Parathyroid adenoma (tissue), 2 donors: ENCODE data around the gene HS3ST2.

Experiments
- H2AFZ ChIP-seq: fragments of 300-600 bp; sonication (generic); one replicate; pipeline ENCODE4 v1.7.0; 2017; ENCODE audit warnings: antibody characterized with exemption, mild to moderate bottlenecking
- H3K27ac ChIP-seq: fragments of 300-600 bp; sonication (generic); one replicate; pipeline ENCODE4 v1.7.0; 2017
- H3K27me3 ChIP-seq: fragments of 300-600 bp; sonication (generic); one replicate; pipeline ENCODE4 v1.7.0; 2017; ENCODE audit warnings: low read length; ENCODE audit not compliant: control insufficient read depth, insufficient read depth
- H3K36me3 ChIP-seq: fragments of 300-600 bp; sonication (generic); one replicate; pipeline ENCODE4 v1.7.0; 2017; ENCODE audit warnings: low read length; ENCODE audit not compliant: control insufficient read depth, insufficient read depth
- H3K4me1 ChIP-seq: fragments of 300-600 bp; sonication (generic); one replicate; pipeline ENCODE4 v1.7.0; 2017; ENCODE audit warnings: control low read depth
- H3K4me2 ChIP-seq: fragments of 300-600 bp; sonication (generic); one replicate; pipeline ENCODE4 v1.7.0; 2017; ENCODE audit warnings: low read length
- H3K4me3 ChIP-seq: fragments of 300-600 bp; sonication (generic); one replicate; pipeline ENCODE4 v1.7.0; 2017; ENCODE audit warnings: low read depth, low read length
- H3K79me2 ChIP-seq: fragments of 300-600 bp; sonication (generic); one replicate; pipeline ENCODE4 v1.7.0; 2017; ENCODE audit warnings: control low read depth
- H3K9ac ChIP-seq: fragments of 300-600 bp; sonication (generic); one replicate; pipeline ENCODE4 v1.7.0; 2017; ENCODE audit warnings: mild to moderate bottlenecking
- H3K9me3 ChIP-seq: fragments of 300-600 bp; sonication (generic); one replicate; pipeline ENCODE4 v1.7.0; 2017; ENCODE audit warnings: low read length; ENCODE audit not compliant: control insufficient read depth
- CTCF ChIP-seq: fragments of 300-600 bp; sonication (generic); IDR thresholded peaks from one replicate; pipeline ENCODE4 v1.7.0; 2017; ENCODE audit warnings: antibody characterized with exemption, mild to moderate bottlenecking
- donor health status: primary hyperparathyroidism.

Gene HS3ST2

GRCh38 chr16:22771551-22771950 is 42.4 kb upstream of the HS3ST2 start:
- no peak overlapping the region for H2AFZ ChIP-seq
- H3K4me2 ChIP-seq: no peak overlapping the region
- H3K36me3 ChIP-seq: no peaks in the 10 kb centered on the region
- H3K27ac ChIP-seq: no peak overlapping the region
- no peaks in the 10 kb centered on the region for H3K27me3 ChIP-seq
- no peak overlapping the region for H3K4me3 ChIP-seq
- H3K9ac ChIP-seq: no peak overlapping the region
- TF ChIP-seq CTCF: no peak
- H3K4me1 ChIP-seq: no peaks in the 10 kb centered on the region
- H3K79me2 ChIP-seq: no peaks in the 10 kb centered on the region
- no peaks in the 10 kb centered on the region for H3K9me3 ChIP-seq

GRCh38 chr16:22775220-22775922 is 38.6 kb upstream of the HS3ST2 start:
- Histone ChIP-seq H2AFZ (no peak overlapping the region), H3K27me3 (no peaks in the 10 kb centered on the region), H3K4me3 (no peak overlapping the region), H3K36me3 (no peaks in the 10 kb centered on the region), H3K27ac (no peak overlapping the region), H3K4me1 (no peaks in the 10 kb centered on the region), H3K9me3 (no peaks in the 10 kb centered on the region), H3K9ac (no peak overlapping the region), H3K4me2 (no peak overlapping the region), H3K79me2 (no peaks in the 10 kb centered on the region)
- no peak for TF ChIP-seq CTCF

- Histone ChIP-seq H3K4me2 (no peak overlapping the region), H3K9ac (no peak overlapping the region), H3K4me1 (peaks cover 8% of the 10 kb centered on the region), H3K4me3 (no peak overlapping the region), H3K79me2 (no peaks in the 10 kb centered on the region), H2AFZ (no peak overlapping the region), H3K36me3 (no peaks in the 10 kb centered on the region), H3K27me3 (no peaks in the 10 kb centered on the region), H3K9me3 (no peaks in the 10 kb centered on the region), H3K27ac (no peak overlapping the region)
- no peak for TF ChIP-seq CTCF
These were observed 32.5 kb upstream of the HS3ST2 start for GRCh38 chr16:22781480-22781879.

- Histone ChIP-seq H3K9ac (no peak overlapping the region), H3K36me3 (no peaks in the 10 kb centered on the region), H3K4me2 (no peak overlapping the region), H3K27me3 (no peaks in the 10 kb centered on the region), H3K79me2 (no peaks in the 10 kb centered on the region), H2AFZ (no peak overlapping the region), H3K4me3 (no peak overlapping the region), H3K9me3 (no peaks in the 10 kb centered on the region), H3K27ac (no peak overlapping the region), H3K4me1 (peaks cover 8% of the 10 kb centered on the region)
- no peak for TF ChIP-seq CTCF
These were observed 31.6 kb upstream of the HS3ST2 start for GRCh38 chr16:22782314-22782713.

GRCh38 chr16:22784690-22785214 is 29.2 kb upstream of the HS3ST2 start:
- TF ChIP-seq CTCF: no peak
- no peaks in the 10 kb centered on the region for H3K36me3 ChIP-seq
- no peaks in the 10 kb centered on the region for H3K79me2 ChIP-seq
- H2AFZ ChIP-seq: no peak overlapping the region
- peaks cover 8% of the 10 kb centered on the region for H3K4me1 ChIP-seq
- no peak overlapping the region for H3K4me3 ChIP-seq
- H3K9me3 ChIP-seq: no peaks in the 10 kb centered on the region
- H3K27ac ChIP-seq: no peak overlapping the region
- H3K27me3 ChIP-seq: no peaks in the 10 kb centered on the region
- no peak overlapping the region for H3K4me2 ChIP-seq
- no peak overlapping the region for H3K9ac ChIP-seq
